IMR-90 (cell line): Measurements from ENCODE around the gene RNF38. TPM values are rescaled to one million over a fixed set of nuclear protein-coding genes. Genes with fewer than 3 reads are reported as not detected.

Source experiments
- ATAC-seq: fragments of 200-7000 bp; cut with Tn5 transposase; 2 replicates; pipeline ENCODE4 v1.9.1; 2020; ENCODE audit warnings: low read depth, mild to moderate bottlenecking, moderate library complexity
- BruUV-seq: library from RNA; stranded (reverse); fragments of 400-500 nt; replicated peaks from 2 replicates; lab custom pipeline; 2021; lab: Mats Ljungman, UMichigan
- CTCF ChIA-PET: fragments of 300-600 bp; formaldehyde crosslinking; extraction: SDS; loops from one replicate; lab custom pipeline; 2021; ENCODE audit warnings: antibody characterized with exemption; lab: Yijun Ruan, JAX
- POLR2A ChIA-PET: fragments of 300-600 bp; sonication (Branson Sonifier 250); formaldehyde crosslinking; loops from one replicate; lab custom pipeline; 2022; ENCODE audit warnings: antibody characterized with exemption; ENCODE audit not compliant: unreplicated experiment; lab: Charles Lee
- DNase-seq: peaks from one replicate; pipeline ENCODE4 v3.0.0; 2013
- H2AFZ ChIP-seq: replicated peaks from 2 replicates; pipeline ENCODE3; 2013; ENCODE audit warnings: low read length, mild to moderate bottlenecking; ENCODE audit not compliant: poor library complexity
- H2AK5ac ChIP-seq: 2 replicates; pipeline ENCODE4 v1.6.1; 2013; ENCODE audit warnings: low read depth, low read length, inconsistent platforms
- H2AK9ac ChIP-seq: replicated peaks from 2 replicates; pipeline ENCODE3; 2013; ENCODE audit warnings: mild to moderate bottlenecking, low read depth, low read length, moderate library complexity; ENCODE audit not compliant: poor library complexity
- H2BK120ac ChIP-seq: 2 replicates; pipeline ENCODE4 v1.6.1; 2013; ENCODE audit warnings: low read depth, low read length, inconsistent platforms
- H2BK15ac ChIP-seq: 3 replicates; pipeline ENCODE4 v1.6.1; 2013; ENCODE audit warnings: low read depth, low read length, inconsistent platforms
- H2BK20ac ChIP-seq: 2 replicates; pipeline ENCODE4 v1.6.1; 2013; ENCODE audit warnings: low read depth, mild to moderate bottlenecking, inconsistent platforms, low read length, moderate library complexity
- H2BK5ac ChIP-seq: 2 replicates; pipeline ENCODE4 v1.6.1; 2013; ENCODE audit warnings: mild to moderate bottlenecking, low read depth, low read length, inconsistent platforms; ENCODE audit not compliant: poor library complexity, severe bottlenecking
- H3K14ac ChIP-seq: replicated peaks from 2 replicates; pipeline ENCODE4 v1.6.1; 2013; ENCODE audit warnings: low read depth, low read length, inconsistent platforms
- H3K18ac ChIP-seq: 2 replicates; pipeline ENCODE4 v1.6.1; 2013; ENCODE audit warnings: low read depth, low read length, control low read depth
- H3K23ac ChIP-seq: 2 replicates; pipeline ENCODE4 v1.6.1; 2013; ENCODE audit warnings: low read depth, low read length, inconsistent platforms
- H3K27ac ChIP-seq: 2 replicates; pipeline ENCODE4 v1.5.1; 2013; ENCODE audit warnings: mild to moderate bottlenecking, control low read depth, low read length; ENCODE audit not compliant: insufficient read depth
- H3K27me3 ChIP-seq: 2 replicates; pipeline ENCODE4 v1.6.1; 2013; ENCODE audit warnings: low read length; ENCODE audit not compliant: control insufficient read depth, insufficient read depth
- H3K36me3 ChIP-seq: 2 replicates; pipeline ENCODE4 v1.6.1; 2013; ENCODE audit warnings: low read length, mixed read lengths; ENCODE audit not compliant: control insufficient read depth, insufficient read depth
- H3K4ac ChIP-seq: 2 replicates; pipeline ENCODE4 v1.6.1; 2013; ENCODE audit warnings: low read depth, low read length, inconsistent platforms
- H3K4me1 ChIP-seq: 2 replicates; pipeline ENCODE4 v1.6.1; 2013; ENCODE audit warnings: low read length, mixed read lengths; ENCODE audit not compliant: control insufficient read depth, insufficient read depth
- H3K4me2 ChIP-seq: 2 replicates; pipeline ENCODE4 v1.6.1; 2013; ENCODE audit warnings: low read depth, mild to moderate bottlenecking, control low read depth, low read length, moderate library complexity
- H3K4me3 ChIP-seq: 2 replicates; pipeline ENCODE4 v1.5.1; 2013; ENCODE audit warnings: low read depth, mild to moderate bottlenecking, control low read depth, low read length, moderate library complexity; ENCODE audit not compliant: insufficient read depth
- H3K56ac ChIP-seq: 2 replicates; pipeline ENCODE4 v1.6.1; 2013; ENCODE audit warnings: low read length, inconsistent platforms; ENCODE audit not compliant: insufficient read depth; ENCODE audit errors: extremely low read depth
- H3K79me1 ChIP-seq, 2 experiments: 2 replicates each; pipeline ENCODE4 v1.6.1; 2013; ENCODE audit warnings: low read length in 2 of 2, inconsistent platforms in 1 of 2, low read depth in 1 of 2
- H3K9ac ChIP-seq: 2 replicates; pipeline ENCODE4 v1.6.1; 2013; ENCODE audit warnings: low read depth, low read length, control low read depth
- H3K9me1 ChIP-seq: 2 replicates; pipeline ENCODE4 v1.6.1; 2013; ENCODE audit warnings: low read length, inconsistent platforms; ENCODE audit not compliant: insufficient read depth
- H3K9me3 ChIP-seq: 2 replicates; pipeline ENCODE4 v1.6.1; 2013; ENCODE audit warnings: low read length; ENCODE audit not compliant: control insufficient read depth, insufficient read depth
- H4K20me1 ChIP-seq: 2 replicates; pipeline ENCODE4 v1.6.1; 2013; ENCODE audit warnings: low read length, inconsistent platforms; ENCODE audit not compliant: insufficient read depth
- H4K5ac ChIP-seq: 2 replicates; pipeline ENCODE4 v1.6.1; 2013; ENCODE audit warnings: mild to moderate bottlenecking, low read depth, low read length, control low read depth
- H4K8ac ChIP-seq, 2 experiments: 2 replicates each; pipeline ENCODE4 v1.6.1; 2013; ENCODE audit warnings: low read depth in 2 of 2, low read length in 2 of 2, control low read depth in 1 of 2, inconsistent platforms in 1 of 2
- H4K91ac ChIP-seq: 2 replicates; pipeline ENCODE4 v1.6.1; 2013; ENCODE audit warnings: low read depth, low read length, inconsistent platforms; ENCODE audit not compliant: insufficient read depth
- BHLHE40 ChIP-seq: fragments of 150-350 bp; IDR thresholded peaks from 2 replicates; pipeline ENCODE4 v1.6.1; 2016; ENCODE audit warnings: mild to moderate bottlenecking, low read depth, low read length
- CEBPB ChIP-seq: IDR thresholded peaks from 2 replicates; pipeline ENCODE4 v1.6.1; 2012; ENCODE audit warnings: low read depth, low read length, improper control_type of control experiment
- CHD1 ChIP-seq: IDR thresholded peaks from 2 replicates; pipeline ENCODE4 v1.6.1; 2012; ENCODE audit warnings: low read depth, low read length, improper control_type of control experiment
- MAFK ChIP-seq: IDR thresholded peaks from 2 replicates; pipeline ENCODE4 v1.6.1; 2012; ENCODE audit warnings: low read depth, low read length, improper control_type of control experiment
- MAZ ChIP-seq: IDR thresholded peaks from 2 replicates; pipeline ENCODE4 v1.6.1; 2012; ENCODE audit warnings: low read depth, mild to moderate bottlenecking, low read length, improper control_type of control experiment, moderate library complexity, borderline replicate concordance
- MXI1 ChIP-seq: IDR thresholded peaks from 2 replicates; pipeline ENCODE4 v1.6.1; 2012; ENCODE audit warnings: low read depth, mild to moderate bottlenecking, low read length, moderate library complexity, borderline replicate concordance
- NFE2L2 ChIP-seq: fragments of 150-350 bp; IDR thresholded peaks from 2 replicates; pipeline ENCODE4 v1.6.1; 2016; ENCODE audit warnings: low read depth, mild to moderate bottlenecking, low read length
- POLR2A ChIP-seq: IDR thresholded peaks from 2 replicates; pipeline ENCODE4 v1.6.1; 2012; ENCODE audit warnings: mild to moderate bottlenecking, low read depth, low read length
- RAD21 ChIP-seq: IDR thresholded peaks from 2 replicates; pipeline ENCODE4 v1.6.1; 2012; ENCODE audit warnings: low read length, improper control_type of control experiment
- RFX5 ChIP-seq: IDR thresholded peaks from 2 replicates; pipeline ENCODE4 v1.8.0; 2012; ENCODE audit warnings: low read depth, mild to moderate bottlenecking, low read length, moderate library complexity
- SMC3 ChIP-seq: fragments of 150-350 bp; IDR thresholded peaks from 2 replicates; pipeline ENCODE4 v1.6.1; 2016; ENCODE audit warnings: low read depth, mild to moderate bottlenecking, antibody characterized with exemption, low read length, moderate library complexity
- whole genome bisulfite sequencing, 2 experiments: methylation state at CpG; one replicate each; pipeline versions ENCODE4 v1.1.5 to v1.1.7; 2013; ENCODE audit warnings: missing lambda C conversion rate in 2 of 2; ENCODE audit not compliant: insufficient read length in 1 of 2; ENCODE audit errors: extremely low coverage in 2 of 2; 5-methylcytosine and 5-hydroxymethylcytosine counted together
- dilution Hi-C: fragments of 300-500 bp; cut with HindIII; formaldehyde crosslinking; loops from one replicate; pipeline ENCODE4 v1.14.3; 2018; ENCODE audit warnings: low sequenced_read_pairs; ENCODE audit not compliant: unreplicated experiment
- in situ Hi-C: fragments of 300-500 bp; cut with MboI; formaldehyde crosslinking; loops from 3 replicates; pipeline ENCODE4 v1.14.3; 2019; ENCODE audit warnings: low sequenced_read_pairs, inconsistent platforms, mixed read lengths
- intact Hi-C: fragments of 100-400 bp; cut with micrococcal nuclease; formaldehyde crosslinking; loops from 2 replicates; pipeline ENCODE4 v1.10.0; 2022
- polyA plus RNA-seq, 3 experiments: library from polyadenylated mRNA; depleted of rRNA; stranded (reverse); fragments of >200 nt; gene quantifications; 2 replicates each; pipeline ENCODE4 v1.2.3, GENCODE V29; 2012; ENCODE audit warnings: low replicate concordance in 1 of 3
- total RNA-seq: library from RNA; depleted of rRNA; stranded (reverse); fragments of >200 nt; gene quantifications from 2 replicates; pipeline ENCODE4 v1.2.3, GENCODE V29; 2012
- TF ChIP-seq, protein P1 (sequence below): fragments of 150-350 bp; IDR thresholded peaks from 2 replicates; pipeline ENCODE4 v1.6.1; 2016; ENCODE audit warnings: low read depth, mild to moderate bottlenecking, low read length, moderate library complexity, borderline replicate concordance
- TF ChIP-seq, protein P2 (sequence below): fragments of 150-350 bp; IDR thresholded peaks from 2 replicates; pipeline ENCODE4 v1.6.1; 2017; ENCODE audit warnings: mild to moderate bottlenecking, antibody characterized with exemption, low read length, low read depth
- TF ChIP-seq, protein P3 (sequence below): conservative IDR thresholded peaks from 2 replicates; pipeline ENCODE4 v1.5.1; 2012; ENCODE audit warnings: mild to moderate bottlenecking, low read depth, low read length, improper control_type of control experiment

RNF38 gene
- total and polyA plus RNA-seq, 2 of the 4 experiments (the other 2 are of a cell fraction) = 8.8 to 11.2 TPM

DNA sequence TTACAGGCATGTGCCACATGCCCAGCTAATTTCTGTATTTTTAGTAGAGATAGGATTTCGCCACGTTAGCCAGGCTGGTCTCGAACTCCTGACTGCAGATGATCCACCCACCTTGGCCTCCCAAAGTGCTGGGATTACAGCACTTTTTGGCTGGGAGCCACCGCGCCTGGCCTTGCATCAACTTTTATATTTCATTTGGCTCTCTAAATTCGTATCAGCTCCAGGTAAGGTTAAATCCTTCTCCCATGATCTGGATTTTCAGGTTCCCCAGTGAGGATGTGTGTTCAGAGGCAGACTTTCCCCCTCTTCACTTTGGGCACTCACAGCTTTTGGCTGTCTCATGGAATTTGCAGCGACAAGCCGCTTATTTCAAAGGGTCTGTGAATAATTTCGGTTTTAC lies 16.8 kb upstream of the RNF38 start:
- Histone ChIP-seq H3K9ac (no peak overlapping the region), H2BK120ac (no peak overlapping the region), H2BK5ac (no peak overlapping the region), H3K4me1 (peaks cover 5% of the 10 kb centered on the region), H2BK20ac (no peak overlapping the region), H4K8ac (no peak overlapping the region), H3K23ac (no peak overlapping the region), H3K56ac (no peak overlapping the region), H4K91ac (no peak overlapping the region), H2AK5ac (no peak overlapping the region), H3K9me1 (peaks cover 5% of the 10 kb centered on the region; the same call in 1 of the 2 replicates), H3K79me1 (peaks cover 21 to 23% of the 10 kb centered on the region in 2 experiments), H3K27me3 (no peaks in the 10 kb centered on the region), H3K18ac (no peak overlapping the region), H3K36me3 (peaks cover 3% of the 10 kb centered on the region; the same call in 1 of the 2 replicates), H3K27ac (no peak overlapping the region), H3K4ac (no peak overlapping the region), H4K5ac (no peak overlapping the region), H2AFZ (no peak overlapping the region), H3K4me3 (no peak overlapping the region), H3K14ac (no peak overlapping the region), H4K20me1 (peaks cover 6% of the 10 kb centered on the region; the same call in 1 of the 2 replicates), H3K9me3 (no peaks in the 10 kb centered on the region), H2AK9ac (no peak overlapping the region), H2BK15ac (no peak overlapping the region), H3K4me2 (no peak overlapping the region)
- intact Hi-C loops (no loop called here), in situ Hi-C loops (no loop called here), dilution Hi-C loops (no loop called here)
- no TSS peak for BruUV-seq
- ChIA-PET CTCF (interaction anchor here (1.5 kb wide), 1 partner anchor 10 kb away, joined by 4 read pairs; no protein-coding TSS in a partner anchor), POLR2A (no interaction called here)
- TF ChIP-seq RFX5 (no peak), POLR2A (no peak), SMC3 (no peak), CEBPB (no peak), MXI1 (no peak), NFE2L2 (no peak), BHLHE40 (no peak), RAD21 (no peak), CHD1 (no peak), MAFK (no peak), MAZ (no peak)
- TF ChIP-seq, protein P1, sequence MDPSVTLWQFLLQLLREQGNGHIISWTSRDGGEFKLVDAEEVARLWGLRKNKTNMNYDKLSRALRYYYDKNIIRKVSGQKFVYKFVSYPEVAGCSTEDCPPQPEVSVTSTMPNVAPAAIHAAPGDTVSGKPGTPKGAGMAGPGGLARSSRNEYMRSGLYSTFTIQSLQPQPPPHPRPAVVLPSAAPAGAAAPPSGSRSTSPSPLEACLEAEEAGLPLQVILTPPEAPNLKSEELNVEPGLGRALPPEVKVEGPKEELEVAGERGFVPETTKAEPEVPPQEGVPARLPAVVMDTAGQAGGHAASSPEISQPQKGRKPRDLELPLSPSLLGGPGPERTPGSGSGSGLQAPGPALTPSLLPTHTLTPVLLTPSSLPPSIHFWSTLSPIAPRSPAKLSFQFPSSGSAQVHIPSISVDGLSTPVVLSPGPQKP = no peak
- TF ChIP-seq, protein P2, sequence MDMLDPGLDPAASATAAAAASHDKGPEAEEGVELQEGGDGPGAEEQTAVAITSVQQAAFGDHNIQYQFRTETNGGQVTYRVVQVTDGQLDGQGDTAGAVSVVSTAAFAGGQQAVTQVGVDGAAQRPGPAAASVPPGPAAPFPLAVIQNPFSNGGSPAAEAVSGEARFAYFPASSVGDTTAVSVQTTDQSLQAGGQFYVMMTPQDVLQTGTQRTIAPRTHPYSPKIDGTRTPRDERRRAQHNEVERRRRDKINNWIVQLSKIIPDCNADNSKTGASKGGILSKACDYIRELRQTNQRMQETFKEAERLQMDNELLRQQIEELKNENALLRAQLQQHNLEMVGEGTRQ = no peak
- TF ChIP-seq, protein P3, sequence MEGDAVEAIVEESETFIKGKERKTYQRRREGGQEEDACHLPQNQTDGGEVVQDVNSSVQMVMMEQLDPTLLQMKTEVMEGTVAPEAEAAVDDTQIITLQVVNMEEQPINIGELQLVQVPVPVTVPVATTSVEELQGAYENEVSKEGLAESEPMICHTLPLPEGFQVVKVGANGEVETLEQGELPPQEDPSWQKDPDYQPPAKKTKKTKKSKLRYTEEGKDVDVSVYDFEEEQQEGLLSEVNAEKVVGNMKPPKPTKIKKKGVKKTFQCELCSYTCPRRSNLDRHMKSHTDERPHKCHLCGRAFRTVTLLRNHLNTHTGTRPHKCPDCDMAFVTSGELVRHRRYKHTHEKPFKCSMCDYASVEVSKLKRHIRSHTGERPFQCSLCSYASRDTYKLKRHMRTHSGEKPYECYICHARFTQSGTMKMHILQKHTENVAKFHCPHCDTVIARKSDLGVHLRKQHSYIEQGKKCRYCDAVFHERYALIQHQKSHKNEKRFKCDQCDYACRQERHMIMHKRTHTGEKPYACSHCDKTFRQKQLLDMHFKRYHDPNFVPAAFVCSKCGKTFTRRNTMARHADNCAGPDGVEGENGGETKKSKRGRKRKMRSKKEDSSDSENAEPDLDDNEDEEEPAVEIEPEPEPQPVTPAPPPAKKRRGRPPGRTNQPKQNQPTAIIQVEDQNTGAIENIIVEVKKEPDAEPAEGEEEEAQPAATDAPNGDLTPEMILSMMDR = no peak
- DNase-seq (no peak), ATAC-seq (no peak)
- 100% methylated on average over 1 of the region's 9 CpGs; no CpG with 5 or more reads in 1 of the 2 experiments for WGBS, 2 experiments
